NCI-H345 (cell line): Measurements from ENCODE around the gene SERTM2.

ENCODE experiments used
- DNase-seq: peaks from one replicate; lab custom pipeline; 2025; lab: John Stamatoyannopoulos, UW

Gene SERTM2

DNA sequence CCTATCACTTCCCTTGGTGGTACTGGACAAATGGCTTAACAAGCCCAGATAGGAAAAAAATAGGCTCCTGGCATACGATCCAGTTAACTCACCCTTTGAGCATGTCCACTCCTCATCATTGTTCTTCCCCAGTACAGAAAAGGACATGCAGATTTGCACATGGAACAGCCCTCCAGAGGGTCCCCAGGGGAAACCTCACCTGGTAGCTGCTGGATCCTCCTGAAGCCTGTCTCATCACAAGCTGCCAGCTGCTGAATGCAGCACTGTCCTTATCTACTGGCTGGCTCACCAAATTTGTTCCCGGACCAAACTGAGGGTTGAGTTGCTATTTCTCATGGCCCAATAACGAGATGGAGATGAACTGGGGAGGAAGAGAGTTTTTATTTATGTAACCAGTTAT lies 49.4 kb downstream of the SERTM2 start:
- peak; percentile 6 for DNase-seq

DNA sequence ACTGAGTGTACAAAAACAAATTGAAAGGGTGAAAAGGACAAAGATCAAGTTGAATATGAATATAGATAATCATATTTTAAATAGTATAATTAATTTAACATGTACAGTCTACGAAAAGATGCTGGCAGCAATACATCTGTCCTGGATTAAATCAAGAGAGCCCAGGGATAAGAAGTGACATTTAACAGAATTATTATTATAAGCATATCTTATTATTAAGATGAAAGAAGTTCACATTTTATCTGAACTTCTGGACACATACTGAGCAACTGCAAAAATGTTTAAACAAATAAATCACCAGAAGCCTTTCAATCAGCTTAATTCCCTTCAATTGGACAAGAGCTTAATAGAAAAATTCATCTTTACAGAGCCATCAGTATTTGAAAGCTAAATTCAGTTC lies 50.4 kb downstream of the SERTM2 start:
- DNase-seq = no peak

DNA sequence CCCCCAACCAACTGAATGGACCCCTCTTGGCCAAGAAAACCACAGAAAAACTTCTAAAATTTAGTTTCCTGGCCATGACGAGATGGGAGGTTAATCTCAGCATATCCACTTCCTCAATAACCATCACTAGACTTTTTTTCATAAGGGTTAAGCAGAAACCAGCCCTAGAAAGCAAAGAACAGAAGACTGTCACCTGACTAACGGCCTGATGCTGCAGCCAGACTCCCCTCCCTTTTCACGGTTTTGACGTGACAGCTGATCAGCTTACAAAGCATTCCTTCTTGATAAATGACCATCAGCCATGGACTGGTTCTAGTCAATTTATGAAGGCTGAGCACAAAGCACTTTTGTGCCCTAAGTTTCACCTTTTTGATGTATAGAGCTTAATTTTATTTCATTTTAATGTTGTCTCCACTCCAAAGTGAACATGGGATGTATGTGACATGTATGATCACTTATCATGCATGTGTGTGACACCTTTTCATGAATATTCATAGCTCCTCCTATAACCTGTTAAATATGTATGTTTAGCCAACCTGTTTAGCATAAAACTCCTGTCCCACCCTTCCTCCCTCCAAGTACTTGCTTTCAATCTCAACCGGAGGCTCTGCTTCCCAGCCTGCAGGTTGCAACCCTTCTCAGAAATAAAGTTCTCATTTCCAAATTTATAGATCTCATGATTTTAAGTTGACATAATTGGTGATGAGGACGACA lies 56.3 kb downstream of the SERTM2 start:
- no peak for DNase-seq

DNA sequence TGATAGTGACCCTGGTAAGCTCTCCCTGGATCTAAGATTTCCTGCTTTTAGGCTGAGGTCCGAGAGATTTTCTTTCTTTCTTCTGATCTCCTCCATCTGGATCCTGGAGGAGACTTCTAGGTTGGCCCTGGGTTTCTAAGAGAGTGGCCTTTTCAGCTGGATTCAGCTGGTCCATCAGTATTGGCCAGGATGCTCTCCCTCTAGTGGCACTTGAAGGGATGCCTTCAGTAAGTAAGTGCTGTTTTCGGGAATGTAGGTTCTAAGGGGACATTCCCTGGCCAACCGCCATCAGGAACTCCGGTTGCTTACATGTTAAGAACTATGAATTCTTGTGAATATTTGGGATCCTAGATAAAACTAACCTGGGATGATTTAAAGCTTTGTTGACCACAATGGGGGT lies 56.9 kb downstream of the SERTM2 start:
- DNase-seq = no peak

DNA sequence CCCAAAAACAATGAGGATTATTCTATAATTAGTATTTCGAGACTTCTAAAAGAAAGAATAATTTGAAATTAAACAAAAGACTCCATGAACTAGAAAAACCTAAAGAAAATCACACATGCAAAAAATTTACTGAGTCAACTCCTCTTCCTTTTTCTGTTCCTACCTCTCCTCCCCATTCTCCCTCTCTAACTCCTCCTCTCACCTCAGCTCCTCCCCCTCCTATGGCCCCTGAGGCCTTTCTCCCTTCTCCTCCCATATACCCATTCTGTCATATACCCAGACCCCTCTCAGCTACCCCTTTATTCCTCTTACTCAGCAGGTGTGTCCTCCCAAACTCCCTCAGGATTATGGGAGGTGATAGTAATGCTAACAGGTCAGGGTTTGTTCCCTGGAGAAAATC lies 57.4 kb downstream of the SERTM2 start:
- no peak for DNase-seq
